T-helper 1 cell treated with Interleukin-12 subunit alpha and Interleukin-12 subunit beta and Interleukin-4 antibody, amounts not matched to agents 30 μg/mL and 1 μg/mL, for 36 hours (primary cell): ENCODE data around the gene BOK.
"Not testable (repeated sequence)": the region's sequence is repeated elsewhere in the genome, so short reads cannot be mapped to it uniquely, and the experiment has no call there.

Experiments used
- H3K27ac Mint-ChIP-seq: one replicate; pipeline ENCODE4 v1.8.0; 2021; ENCODE audit warnings: mild to moderate bottlenecking, mixed read lengths
- H3K27me3 Mint-ChIP-seq: one replicate; pipeline ENCODE4 v1.8.0; 2021; ENCODE audit warnings: low read depth, mixed read lengths
- H3K36me3 Mint-ChIP-seq: one replicate; pipeline ENCODE4 v1.8.0; 2021; ENCODE audit warnings: low read depth, mixed read lengths
- H3K4me1 Mint-ChIP-seq: one replicate; pipeline ENCODE4 v1.8.0; 2021; ENCODE audit warnings: low read depth, mixed read lengths
- H3K4me3 Mint-ChIP-seq: one replicate; pipeline ENCODE4 v1.8.0; 2021; ENCODE audit warnings: mild to moderate bottlenecking, moderate library complexity, mixed read lengths
- H3K9me3 Mint-ChIP-seq: one replicate; pipeline ENCODE4 v1.8.0; 2021; ENCODE audit warnings: mixed read lengths

BOK gene

DNA sequence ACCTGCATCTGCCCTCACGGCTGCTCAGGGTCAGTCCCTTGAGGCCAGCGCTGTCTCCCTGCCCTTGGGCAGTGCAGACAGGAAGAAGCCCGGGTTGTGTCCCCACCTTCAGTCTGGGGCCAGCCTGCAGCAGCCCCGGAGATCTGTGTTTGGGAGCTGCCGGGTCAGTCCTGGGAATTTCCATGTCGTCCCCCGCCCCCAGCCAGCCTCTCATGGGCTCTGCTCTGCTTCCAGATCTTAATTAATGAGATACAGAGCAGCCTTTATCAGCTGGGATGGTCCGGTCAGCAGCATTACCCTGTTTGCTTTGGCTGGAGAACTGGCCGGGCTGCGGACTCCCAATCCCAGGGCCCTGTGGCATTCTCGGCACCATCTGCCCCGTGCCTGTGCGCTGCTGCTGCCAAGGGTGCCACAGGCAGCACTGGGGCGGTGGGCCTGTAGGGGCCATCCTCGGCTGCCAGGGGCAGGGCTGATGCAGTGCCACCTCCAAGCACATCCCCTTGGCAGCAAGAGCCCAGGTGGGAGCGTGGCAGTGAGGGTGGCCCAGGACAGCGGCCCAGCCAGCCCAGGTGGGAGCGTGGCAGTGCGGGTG, 2.4 kb downstream of the BOK start:
- Mint-ChIP-seq H3K4me3 (no peak overlapping the region), H3K4me1 (peaks cover 4% of the 10 kb centered on the region), H3K36me3 (no peaks in the 10 kb centered on the region), H3K9me3 (no peaks in the 10 kb centered on the region), H3K27ac (no peak overlapping the region), H3K27me3 (peaks cover 33% of the 10 kb centered on the region)

DNA sequence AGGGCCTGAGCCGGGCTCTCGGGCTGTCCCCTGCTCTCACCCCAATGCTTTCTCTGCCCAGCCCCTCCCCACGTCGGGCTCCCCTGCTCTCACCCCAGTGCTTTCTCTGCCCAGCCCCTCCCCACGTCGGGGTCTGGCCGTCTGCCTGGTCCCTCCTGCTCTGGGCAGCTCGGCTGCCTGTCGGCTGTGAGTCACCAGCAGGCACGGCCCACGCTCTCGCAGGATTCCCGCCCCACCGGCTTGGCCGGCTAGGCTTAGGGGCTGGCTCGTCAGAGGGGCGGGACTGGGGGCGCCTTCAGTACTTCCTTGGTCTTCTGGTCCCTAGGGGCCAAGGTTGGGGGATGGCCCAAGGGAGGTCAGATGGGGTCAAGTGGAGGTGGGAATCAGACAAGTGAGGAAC, 3.3 kb downstream of the BOK start:
- peaks cover 3% of the 10 kb centered on the region for H3K4me1 Mint-ChIP-seq
- H3K36me3 Mint-ChIP-seq = no peaks in the 10 kb centered on the region
- no peak overlapping the region for H3K27ac Mint-ChIP-seq
- H3K27me3 Mint-ChIP-seq = peaks cover 27% of the 10 kb centered on the region
- H3K9me3 Mint-ChIP-seq = no peaks in the 10 kb centered on the region
- H3K4me3 Mint-ChIP-seq = no peak overlapping the region

DNA sequence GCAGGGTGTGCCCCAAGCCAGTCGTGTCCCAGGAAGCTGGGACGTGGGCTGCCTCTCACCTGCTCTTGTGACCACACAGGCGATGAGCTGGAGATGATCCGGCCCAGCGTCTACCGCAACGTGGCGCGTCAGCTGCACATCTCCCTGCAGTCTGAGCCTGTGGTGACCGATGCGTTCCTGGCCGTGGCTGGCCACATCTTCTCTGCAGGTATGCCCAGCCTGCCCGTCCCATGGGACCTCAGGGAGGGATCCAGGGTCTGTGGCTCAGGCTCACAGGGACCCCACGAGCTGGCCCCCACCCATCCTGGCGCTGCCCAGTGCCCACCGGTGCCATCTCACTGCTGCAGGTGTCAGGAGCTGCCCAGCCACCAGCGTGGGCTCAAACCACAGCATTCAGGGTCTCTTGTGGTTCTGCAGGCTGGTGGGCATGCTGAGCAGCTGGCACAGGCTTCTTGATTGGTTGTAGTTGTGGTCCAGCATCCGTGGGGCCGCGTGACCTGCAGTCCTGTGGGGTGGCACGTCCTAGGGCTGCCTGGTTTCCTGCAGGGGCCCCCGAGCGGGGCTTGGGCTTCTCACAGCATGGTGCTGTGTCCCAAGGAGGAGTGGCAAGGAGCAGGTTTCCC, 3.8 kb downstream of the BOK start:
- H3K4me1 Mint-ChIP-seq = peaks cover 3% of the 10 kb centered on the region
- H3K27me3 Mint-ChIP-seq = peaks cover 21% of the 10 kb centered on the region
- H3K27ac Mint-ChIP-seq = no peak overlapping the region
- no peak overlapping the region for H3K4me3 Mint-ChIP-seq
- no peaks in the 10 kb centered on the region for H3K36me3 Mint-ChIP-seq
- no peaks in the 10 kb centered on the region for H3K9me3 Mint-ChIP-seq

DNA sequence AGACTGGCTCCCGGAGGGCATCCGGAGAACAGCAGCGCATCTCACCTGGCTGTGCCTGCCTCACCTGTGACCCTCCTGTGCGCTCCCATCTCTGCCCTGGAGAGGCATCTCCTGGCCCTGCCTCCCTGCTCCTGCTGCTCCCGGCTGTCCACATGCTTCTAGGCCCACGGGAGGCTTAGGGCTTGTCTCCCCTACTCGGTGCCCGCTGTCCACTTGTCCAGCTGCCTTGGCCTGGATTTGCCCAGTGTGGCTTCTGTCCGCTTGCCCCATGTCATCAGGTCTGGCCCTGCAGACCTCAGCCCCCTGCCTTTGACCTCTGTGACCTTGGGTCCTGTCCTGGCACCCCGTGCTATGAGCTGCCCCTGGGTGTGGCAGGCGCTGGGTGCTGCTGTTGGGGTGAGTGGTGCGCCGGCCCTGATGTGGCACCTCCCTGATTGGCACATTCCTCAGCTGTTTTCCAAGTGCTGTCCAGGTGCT, 4.5 kb downstream of the BOK start:
- peaks cover 3% of the 10 kb centered on the region for H3K4me1 Mint-ChIP-seq
- H3K27ac Mint-ChIP-seq = no peak overlapping the region
- H3K9me3 Mint-ChIP-seq = no peaks in the 10 kb centered on the region
- no peak overlapping the region for H3K4me3 Mint-ChIP-seq
- H3K27me3 Mint-ChIP-seq = peaks cover 14% of the 10 kb centered on the region
- no peaks in the 10 kb centered on the region for H3K36me3 Mint-ChIP-seq

DNA sequence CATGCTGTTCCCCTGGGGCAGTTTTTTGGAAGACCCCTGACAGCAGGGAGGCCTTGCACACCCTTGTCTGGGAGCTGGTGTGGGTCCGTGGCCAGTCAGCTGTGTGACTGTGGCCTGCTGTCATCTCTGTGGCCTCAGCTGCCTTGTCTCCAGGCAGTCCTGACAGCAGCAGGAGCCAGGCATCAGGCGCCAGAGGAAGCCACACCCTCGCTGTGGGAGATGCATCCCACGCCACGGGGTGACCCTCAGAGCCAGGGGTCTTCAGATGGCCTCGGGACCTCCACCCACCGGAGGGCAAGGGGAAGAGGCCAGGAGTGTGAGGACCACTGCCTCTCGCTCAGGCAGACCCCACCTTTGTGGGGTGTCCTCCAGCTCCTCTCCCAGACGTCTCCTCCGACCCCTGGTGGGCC, 5.0 kb downstream of the BOK start:
- Mint-ChIP-seq H3K4me1 (no peaks in the 10 kb centered on the region), H3K36me3 (no peaks in the 10 kb centered on the region), H3K27ac (no peak overlapping the region), H3K4me3 (no peak overlapping the region), H3K9me3 (no peaks in the 10 kb centered on the region), H3K27me3 (peaks cover 10% of the 10 kb centered on the region)

DNA sequence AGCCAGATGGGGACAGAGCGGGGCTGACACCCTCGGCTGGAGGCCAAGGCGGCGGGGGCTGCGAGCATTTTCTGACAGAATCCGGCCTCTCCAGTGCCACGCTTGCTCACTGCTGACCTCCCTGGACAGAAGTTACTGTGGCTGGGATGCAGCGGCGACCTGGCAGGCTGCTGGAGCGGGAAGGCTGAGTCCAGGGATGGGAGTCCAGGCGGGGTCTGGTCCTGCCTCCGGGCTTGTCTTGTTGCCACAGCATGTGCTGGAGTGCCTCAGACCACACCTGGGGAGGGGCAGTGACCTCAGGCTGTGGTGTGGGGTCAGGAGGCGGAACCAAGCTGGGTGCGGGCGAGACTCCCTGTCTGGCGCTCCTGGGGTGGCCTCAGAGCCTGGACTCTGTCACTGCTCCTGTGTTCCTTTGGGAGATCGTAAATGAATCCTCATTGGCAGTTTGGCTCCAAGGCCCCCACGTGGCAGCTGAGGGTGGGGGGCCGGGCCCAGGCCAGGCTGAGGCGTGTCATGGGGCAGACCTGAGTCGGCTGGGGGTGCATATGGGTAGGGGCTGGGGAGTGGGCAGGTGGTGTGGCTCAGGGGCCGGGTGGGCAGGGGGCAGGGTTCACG, 5.5 kb downstream of the BOK start:
- Mint-ChIP-seq H3K27me3 (peaks cover 10% of the 10 kb centered on the region), H3K4me3 (no peak overlapping the region), H3K4me1 (no peaks in the 10 kb centered on the region), H3K9me3 (no peaks in the 10 kb centered on the region), H3K27ac (no peak overlapping the region), H3K36me3 (no peaks in the 10 kb centered on the region)

DNA sequence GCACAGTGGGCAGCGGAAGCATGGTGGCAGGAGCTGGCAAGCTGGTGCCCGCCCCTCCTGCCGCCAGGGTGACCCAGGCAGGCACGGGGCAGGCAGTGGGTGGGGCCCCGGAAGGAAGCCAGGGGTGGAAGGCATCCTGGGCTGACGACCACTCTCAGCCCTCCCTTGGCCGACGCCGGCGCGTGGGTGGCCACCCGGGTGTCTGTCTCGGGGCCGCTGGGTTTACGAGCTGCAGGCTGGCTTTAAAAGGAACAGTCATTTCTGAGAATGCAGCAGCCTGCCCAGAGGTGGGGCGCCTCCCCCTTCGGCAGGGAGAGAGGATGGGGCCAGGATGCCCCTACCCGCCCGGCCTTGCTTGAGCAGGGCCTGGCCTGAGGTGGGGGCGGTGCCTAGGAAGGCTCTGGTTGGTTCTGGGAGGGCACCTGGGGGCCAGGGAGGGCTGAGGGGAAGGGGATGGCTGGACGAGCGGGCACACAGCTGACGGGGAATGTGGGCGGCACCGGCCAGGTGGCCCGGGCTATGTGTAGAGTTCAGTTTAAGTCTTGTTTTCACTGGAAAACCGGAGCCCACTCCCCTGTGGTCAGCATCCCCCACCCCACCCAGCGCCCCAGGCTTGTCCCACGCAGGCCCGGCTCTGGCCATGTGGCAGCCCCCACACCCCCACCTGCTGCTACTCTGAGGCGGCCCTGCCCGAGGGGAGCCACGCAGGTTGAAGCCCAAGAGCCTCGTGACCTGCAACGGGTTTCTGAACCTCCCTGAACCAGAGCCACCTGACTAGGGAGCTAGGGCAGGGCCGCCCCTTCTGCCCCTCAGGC, 6.3 kb downstream of the BOK start:
- Mint-ChIP-seq H3K9me3 (no peaks in the 10 kb centered on the region), H3K4me3 (no peak overlapping the region), H3K36me3 (no peaks in the 10 kb centered on the region), H3K27me3 (peaks cover 7% of the 10 kb centered on the region), H3K4me1 (no peaks in the 10 kb centered on the region), H3K27ac (no peak overlapping the region)

DNA sequence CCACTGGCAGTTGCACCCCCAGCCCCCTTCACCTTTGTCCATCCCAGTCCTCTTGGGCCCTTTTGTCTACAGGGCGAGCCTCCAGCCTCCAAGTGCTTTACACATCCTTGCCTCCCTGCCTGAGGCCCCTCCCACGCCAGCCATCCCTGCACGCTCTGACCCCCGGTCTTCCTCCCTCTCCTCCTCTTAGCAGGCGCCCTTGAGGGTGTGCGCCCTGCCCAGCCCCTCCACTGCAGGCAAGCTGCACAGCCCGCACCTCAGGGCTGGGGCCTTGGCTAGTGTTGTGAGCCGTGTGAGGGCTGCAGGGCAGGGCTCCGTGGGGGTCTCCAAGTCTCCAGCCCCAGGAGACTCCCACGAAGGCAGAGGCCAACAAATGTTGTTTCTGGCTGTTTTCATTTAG, 6.9 kb downstream of the BOK start:
- no peaks in the 10 kb centered on the region for H3K4me1 Mint-ChIP-seq
- H3K9me3 Mint-ChIP-seq = no peaks in the 10 kb centered on the region
- H3K27ac Mint-ChIP-seq = no peak overlapping the region
- no peak overlapping the region for H3K4me3 Mint-ChIP-seq
- H3K36me3 Mint-ChIP-seq = no peaks in the 10 kb centered on the region
- H3K27me3 Mint-ChIP-seq = peaks cover under 1% of the 10 kb centered on the region

DNA sequence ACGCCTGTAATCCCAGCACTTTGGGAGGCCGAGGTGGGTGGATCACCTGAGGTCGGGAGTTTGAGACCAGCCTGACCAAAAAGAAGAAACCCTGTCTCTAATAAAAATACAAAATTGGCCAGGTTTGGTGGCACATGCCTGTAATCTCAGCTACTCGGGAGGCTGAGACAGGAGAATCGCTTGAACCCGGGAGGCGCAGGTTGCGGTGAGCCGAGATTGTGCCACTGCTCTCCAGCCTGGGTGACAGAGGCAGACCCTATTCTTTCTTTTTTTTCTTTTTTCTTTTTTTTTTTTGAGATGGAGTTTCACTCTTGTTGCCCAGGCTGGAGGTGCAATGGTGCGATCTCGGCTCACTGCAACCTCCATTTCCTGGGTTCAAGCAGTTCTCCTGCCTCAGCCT, 7.5 kb downstream of the BOK start:
- not testable (repeated sequence) for H3K27ac Mint-ChIP-seq, H3K9me3 Mint-ChIP-seq, H3K4me1 Mint-ChIP-seq, H3K36me3 Mint-ChIP-seq, H3K27me3 Mint-ChIP-seq, H3K4me3 Mint-ChIP-seq

DNA sequence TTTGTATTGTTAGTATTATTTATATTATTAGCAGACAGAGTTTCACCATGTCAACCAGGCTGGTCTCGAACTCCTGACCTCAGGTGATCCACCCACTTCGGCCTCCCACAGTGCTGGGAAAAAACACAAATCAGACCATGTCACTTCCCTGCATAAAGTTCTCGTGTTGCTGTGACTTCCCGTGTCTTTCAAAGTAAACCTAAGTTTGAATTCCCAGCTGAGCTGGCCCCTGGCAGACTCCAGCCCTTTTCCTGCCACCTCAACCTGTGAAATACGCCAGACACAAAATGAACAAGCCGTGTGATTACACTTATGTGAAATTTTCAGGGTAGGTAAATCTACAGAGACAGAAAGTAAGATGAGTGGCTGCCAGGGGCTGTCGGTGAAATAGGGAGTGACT, 7.9 kb downstream of the BOK start:
- H3K27me3 Mint-ChIP-seq = no peaks in the 10 kb centered on the region
- no peaks in the 10 kb centered on the region for H3K9me3 Mint-ChIP-seq
- no peaks in the 10 kb centered on the region for H3K4me1 Mint-ChIP-seq
- H3K4me3 Mint-ChIP-seq = no peak overlapping the region
- H3K27ac Mint-ChIP-seq = no peak overlapping the region
- no peaks in the 10 kb centered on the region for H3K36me3 Mint-ChIP-seq

DNA sequence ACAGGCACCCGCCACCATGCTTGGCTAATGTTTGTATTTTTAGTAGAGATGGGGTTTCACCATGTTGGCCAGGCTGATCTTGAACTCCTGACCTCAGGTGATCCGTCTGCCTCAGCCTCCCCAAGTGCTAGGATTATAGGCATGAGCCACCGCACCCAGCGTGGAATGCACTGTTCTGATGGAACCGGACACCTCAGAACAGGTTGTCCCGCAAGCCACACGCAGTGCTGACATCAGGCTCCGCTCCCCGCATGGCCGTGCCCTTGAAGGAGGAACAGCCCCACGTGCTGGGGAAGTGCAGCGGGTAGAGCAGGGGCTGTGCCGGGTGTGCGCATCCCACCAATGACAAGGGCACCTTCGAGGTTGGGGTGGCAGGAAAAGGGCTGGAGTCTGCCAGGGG, 8.7 kb downstream of the BOK start:
- not testable (repeated sequence) for H3K4me3 Mint-ChIP-seq, H3K9me3 Mint-ChIP-seq, H3K36me3 Mint-ChIP-seq, H3K27me3 Mint-ChIP-seq, H3K4me1 Mint-ChIP-seq, H3K27ac Mint-ChIP-seq

DNA sequence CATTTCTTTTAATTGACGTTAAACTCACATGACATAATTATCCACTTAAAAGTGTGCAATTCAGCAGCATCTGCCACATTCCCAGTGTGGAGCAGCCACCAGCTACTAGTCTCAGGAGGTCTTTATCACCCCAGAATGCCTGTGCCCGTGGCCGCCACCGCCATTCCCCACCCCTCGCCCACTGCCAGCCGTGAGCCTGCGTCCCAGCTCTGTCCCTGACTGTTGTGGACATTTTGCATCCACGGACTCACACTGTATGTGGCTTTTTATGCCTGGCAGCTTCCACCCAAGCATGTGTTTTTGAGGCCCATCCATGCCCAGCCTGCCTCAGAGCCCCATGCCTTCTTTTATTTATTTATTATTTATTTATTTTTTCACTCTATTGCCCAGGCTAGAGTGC, 9.2 kb downstream of the BOK start:
- Mint-ChIP-seq H3K27ac (no peak overlapping the region), H3K4me1 (no peaks in the 10 kb centered on the region), H3K4me3 (no peak overlapping the region), H3K27me3 (no peaks in the 10 kb centered on the region), H3K9me3 (no peaks in the 10 kb centered on the region), H3K36me3 (no peaks in the 10 kb centered on the region)

DNA sequence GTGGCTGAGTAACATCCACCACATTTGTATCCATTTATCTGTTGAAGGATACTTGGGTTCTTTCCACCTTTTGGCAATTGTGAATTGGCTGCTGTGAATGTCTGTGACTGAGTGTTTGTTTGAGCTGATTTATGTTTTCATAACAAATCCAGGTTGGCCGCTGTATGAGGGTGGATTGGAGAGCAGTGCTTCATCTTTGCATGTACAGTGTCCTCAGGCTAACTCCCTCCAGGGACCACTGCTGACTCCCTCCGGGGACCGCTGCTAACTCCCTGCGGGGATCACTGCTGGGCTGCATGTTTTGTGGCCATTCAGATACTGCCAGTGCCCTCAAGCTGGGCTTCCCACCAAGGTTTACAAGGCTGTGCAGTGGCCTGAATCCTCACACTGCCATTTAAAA, 10.2 kb downstream of the BOK start:
- H3K9me3 Mint-ChIP-seq = no peaks in the 10 kb centered on the region
- no peak overlapping the region for H3K27ac Mint-ChIP-seq
- H3K4me1 Mint-ChIP-seq = no peaks in the 10 kb centered on the region
- no peak overlapping the region for H3K4me3 Mint-ChIP-seq
- H3K27me3 Mint-ChIP-seq = no peaks in the 10 kb centered on the region
- no peaks in the 10 kb centered on the region for H3K36me3 Mint-ChIP-seq

DNA sequence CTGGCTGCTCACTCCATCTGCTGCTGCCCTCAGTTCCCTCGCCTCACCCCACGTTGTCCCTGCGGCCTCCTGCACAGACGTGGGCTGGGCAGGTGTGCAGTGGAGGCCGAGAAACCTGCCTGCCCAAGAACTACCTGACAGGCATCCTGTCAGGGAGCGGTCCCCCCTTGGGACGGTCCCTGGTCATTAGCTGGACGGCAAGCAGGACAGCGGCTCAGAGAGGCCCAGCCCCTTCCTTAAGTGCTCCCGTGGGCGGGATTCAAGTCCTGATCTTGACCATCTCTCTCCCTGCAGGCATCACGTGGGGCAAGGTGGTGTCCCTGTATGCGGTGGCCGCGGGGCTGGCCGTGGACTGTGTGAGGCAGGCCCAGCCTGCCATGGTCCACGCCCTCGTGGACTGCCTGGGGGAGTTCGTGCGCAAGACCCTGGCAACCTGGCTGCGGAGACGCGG, 11.3 kb downstream of the BOK start:
- H3K4me1 Mint-ChIP-seq = no peaks in the 10 kb centered on the region
- no peaks in the 10 kb centered on the region for H3K36me3 Mint-ChIP-seq
- no peak overlapping the region for H3K4me3 Mint-ChIP-seq

More for the DNA sequence above, 11.3 kb downstream of the BOK start:
- H3K27ac Mint-ChIP-seq = no peak overlapping the region
- no peaks in the 10 kb centered on the region for H3K27me3 Mint-ChIP-seq
- H3K9me3 Mint-ChIP-seq = no peaks in the 10 kb centered on the region
